Activated CD4-positive, alpha-beta T cell treated with anti-CD3 and anti-CD28 coated beads, Interleukin-2, Interleukin-6, amounts not matched to agents 100 ng/mL and 50 ng/mL, durations not matched to agents 16 hours and 8 hours (primary cell): ENCODE measurements around the gene TLL1.

ENCODE experiments used
- DNase-seq: peaks from one replicate; pipeline ENCODE4 v3.0.0-alpha.2; 2020

The TLL1 gene

DNA sequence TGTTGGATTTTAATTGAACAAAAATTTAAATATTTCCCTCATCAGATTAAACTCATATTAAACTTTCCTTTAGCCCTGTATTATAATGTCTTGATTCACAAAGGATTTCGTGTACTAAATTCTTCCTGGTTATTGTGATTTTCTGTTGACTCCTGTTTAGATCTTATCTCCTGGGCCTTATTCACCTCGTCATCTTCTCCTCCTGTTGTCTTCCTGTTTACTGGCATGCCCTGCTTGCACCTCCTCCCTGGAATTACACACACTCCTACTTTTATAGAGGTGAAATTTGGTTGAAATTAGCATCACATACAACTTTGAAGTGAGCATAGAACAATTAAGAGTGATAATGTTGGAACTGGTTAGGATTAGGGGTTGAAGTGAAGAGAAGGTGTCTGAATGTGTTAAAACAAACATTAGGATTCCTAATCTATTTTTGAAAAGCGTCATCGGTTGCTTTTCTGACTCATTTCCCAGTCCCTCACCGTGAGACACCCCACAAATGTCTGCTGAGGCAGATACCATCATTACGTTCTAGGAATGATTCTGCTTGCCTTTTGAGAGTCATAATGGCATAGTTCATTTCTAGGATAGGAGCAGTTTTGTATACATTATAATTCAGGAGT is 32.5 kb downstream of the TLL1 start:
- DNase-seq, result peak; percentile 0

DNA sequence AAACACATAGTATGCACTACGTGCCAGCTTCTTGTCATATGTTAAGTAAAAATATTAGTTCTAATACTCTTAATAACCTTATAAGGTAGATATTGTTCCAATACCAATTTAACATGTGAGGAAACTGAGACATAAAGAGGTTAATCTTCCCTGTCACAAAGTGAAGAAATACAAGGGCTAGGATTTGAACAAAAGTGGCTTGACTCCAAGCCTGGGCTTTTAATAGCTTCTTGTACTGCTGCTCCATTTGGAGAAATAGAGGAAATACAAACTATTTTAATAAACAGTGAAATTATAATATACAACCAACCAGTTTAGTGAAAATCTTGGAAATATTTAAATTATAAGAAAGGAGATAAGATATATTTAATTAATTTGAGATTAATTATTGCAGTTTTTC is 33.2 kb downstream of the TLL1 start:
- DNase-seq, result no peak

DNA sequence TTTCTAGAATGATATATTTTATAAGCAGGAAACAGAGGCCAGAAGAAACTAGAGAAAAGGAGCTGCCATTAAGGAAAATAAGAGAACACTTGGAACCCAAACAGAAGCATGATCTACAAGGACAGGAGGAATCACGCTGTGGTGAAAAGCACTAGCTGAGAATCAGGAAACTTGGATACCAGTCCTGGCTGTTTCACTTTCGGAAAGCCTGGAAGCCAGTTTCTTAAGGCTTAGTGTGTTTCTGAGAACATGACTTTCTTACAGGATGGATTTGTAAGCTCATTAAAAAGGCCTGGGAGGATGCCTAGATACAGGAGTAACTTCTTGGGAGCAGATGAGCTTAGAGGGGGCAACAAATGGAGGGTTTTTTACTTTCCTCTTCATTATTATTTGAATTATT is 36.9 kb downstream of the TLL1 start:
- DNase-seq, result no peak

DNA sequence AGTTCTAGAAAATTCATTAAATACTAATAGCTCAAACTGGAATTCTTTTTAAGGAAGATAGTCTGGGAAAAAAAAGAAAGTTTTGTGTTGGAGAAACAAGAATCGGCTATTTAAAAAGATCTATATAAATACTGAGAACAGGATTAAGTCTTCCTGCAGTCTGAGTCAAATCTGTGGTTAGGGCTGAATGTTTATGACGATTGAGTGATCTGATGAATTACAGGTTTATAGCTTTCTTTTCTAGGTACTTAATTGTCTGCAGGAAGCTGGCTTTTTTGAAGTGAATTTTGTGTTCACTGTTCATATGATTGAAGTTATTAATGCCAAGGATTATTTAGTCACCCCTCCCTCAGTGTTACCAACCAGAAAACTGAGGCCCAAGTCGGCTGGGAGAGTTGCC is 42.2 kb downstream of the TLL1 start:
- no peak for DNase-seq

DNA sequence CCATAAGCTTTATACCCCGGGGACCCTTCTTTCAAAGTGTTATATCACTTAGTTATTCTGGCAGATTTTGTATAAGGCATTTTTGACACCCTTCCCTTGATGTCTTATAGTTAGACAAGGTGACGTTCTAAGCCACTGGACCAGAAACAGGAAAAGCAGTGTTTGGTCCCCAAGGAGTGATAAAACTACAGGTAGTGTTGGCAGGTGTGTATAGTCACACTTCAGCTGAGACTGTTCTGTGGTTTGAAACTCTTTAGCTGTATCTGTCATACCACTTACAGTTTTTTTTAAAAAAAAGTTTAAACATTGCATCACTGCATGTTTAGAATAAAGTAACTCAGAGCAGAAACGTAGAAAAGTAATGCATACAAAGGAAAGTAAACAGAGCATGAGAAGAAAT is 48.5 kb downstream of the TLL1 start:
- DNase-seq, result no peak

DNA sequence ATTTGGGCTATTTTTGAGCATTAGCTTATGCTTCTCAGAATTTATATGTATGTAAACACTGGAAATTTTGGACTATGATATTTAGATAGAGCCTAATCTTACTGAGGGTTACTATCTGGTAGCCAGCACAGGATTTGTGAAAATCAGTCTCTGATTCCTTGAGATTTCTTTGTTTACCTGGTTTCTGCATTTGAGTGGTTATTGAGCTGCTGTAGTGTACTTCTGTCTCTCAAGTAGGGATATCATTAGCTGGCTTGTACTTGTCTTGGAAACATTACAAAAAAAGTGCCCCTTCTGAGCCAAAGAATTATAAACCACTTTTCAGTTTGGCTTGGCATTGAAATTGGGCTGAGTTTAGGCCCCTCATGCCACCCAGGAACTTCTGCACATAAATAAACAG is 49.7 kb downstream of the TLL1 start:
- no peak for DNase-seq

DNA sequence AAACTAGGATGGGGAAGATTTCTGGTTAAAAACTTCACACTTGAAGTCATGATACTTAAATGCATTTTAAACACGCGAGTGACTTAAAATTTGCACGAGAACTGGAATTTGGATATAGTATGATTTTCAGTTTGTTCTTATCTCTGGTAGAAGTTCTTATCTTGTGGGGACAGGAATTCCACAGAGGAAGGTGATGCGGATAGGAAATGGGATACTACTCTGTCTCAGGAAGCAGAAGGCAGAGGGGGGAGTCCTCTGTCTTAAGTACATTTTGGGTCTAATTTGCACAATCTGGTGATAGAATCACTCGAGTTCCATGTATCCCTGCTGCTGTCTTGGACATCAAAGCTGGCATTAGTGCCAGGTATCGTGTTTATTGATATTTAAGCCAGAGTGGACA is 53.3 kb downstream of the TLL1 start:
- no peak for DNase-seq

DNA sequence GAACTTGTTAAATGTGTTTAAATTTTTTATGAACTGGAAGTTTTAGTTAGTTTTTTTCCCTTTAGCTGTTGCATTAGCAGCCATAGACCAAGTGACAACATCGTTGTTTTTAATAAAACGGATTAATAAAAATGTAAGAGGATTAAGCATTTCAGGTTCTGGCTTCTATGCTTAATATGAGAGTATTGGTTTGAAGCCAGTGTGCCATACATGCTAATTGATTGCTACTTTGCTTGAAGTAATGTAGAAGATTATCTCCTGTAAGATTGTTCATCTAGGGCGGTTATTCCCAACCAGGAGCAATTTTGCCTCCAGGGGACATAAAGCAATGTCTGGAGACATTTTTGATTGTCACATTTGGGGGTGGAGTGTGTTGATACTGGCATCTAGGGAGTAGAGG is 54.3 kb downstream of the TLL1 start:
- no peak for DNase-seq

DNA sequence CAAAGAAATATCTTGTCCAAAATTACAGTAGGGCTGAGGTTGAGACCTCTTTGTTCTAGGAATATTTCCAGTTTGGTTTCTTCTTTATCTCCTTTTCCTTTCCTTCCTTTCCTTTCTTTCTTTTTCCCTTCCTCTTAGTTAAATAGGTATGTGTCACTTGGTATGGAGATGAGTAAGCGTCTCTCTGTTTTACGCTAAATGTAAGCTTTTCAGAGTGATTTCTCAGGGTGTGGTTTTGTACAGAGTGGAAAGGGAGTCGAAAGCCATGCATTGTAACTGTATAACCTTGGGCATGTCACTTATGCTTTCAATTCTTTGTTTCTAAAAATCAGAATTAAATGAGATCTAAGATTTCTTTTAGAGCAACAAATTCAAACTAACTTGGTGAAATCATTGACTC is 54.8 kb downstream of the TLL1 start:
- DNase-seq, result peak; percentile 1

DNA sequence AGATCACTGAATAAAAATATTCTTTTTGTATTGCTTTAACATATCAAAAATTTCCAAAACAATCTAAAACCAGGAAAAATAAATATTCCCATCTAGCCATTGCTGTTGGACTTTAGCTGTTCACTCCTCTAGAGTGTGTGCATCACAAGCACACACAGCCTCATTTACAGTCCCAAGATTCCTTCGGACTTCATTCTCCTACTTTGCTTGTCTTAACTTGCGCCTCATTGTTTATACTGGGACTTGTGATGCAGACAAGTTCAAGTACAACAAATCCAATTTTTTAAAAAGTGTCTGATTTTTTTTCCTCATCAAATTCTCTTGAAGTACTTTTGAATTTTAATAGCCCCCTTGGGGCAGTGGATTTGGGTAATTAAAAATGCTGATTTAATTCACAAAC is 55.6 kb downstream of the TLL1 start:
- DNase-seq, result no peak

DNA sequence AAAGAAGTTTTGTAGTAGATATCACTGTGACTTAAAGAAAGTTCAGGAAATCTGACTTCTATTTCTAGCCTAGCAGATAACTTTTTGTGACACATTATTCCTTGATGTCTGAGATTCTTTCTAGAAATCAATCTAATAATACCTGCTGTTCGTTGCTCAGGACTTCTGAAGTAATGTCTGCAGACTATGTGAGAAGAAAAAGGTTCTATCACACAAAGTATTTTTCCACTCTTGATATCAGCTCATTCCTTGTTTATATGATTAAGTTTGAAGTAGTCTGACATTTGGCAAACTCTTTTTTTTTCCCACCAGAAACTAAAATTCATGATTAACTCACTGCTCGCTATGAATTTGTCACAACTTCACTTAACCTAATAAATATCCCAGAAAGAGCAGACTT is 56.6 kb downstream of the TLL1 start:
- no peak for DNase-seq

DNA sequence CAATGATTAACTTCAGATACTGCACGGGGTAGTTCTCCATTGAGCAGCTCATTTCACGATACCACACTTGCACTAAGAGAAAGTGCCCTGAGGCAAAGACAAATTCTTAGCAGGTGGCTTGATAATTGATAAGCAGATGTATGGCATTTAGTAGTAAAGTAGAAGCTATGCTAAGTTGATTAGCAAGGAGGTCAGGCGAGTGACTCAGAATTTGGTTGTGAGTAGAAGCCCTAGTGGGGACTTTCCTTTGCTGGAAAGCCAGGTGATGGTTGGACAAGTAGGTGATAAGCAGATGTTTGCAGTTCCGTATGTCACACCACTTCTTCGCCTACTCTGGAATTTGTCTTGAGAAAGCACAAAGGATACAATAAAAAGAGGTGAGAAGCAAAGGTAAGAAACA is 58.7 kb downstream of the TLL1 start:
- no peak for DNase-seq

DNA sequence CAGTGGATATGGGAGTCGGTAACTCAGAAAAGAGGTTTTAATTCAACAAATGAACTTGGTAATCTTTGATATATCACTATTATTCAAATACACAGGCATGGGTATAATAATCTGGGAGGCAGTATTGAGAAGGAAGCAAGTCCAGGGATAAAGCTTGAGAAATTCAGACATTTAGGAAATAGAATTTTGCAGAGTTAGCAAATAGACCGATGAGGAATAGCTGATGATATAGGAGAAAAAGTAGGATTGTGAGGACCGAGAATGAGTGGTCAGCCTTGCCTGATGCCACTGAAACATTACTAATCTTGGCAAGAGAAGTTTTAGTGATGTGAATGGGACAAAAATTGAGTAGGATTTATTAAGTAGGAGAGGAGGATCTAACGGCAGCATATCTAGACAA is 71.9 kb downstream of the TLL1 start:
- no peak for DNase-seq

DNA sequence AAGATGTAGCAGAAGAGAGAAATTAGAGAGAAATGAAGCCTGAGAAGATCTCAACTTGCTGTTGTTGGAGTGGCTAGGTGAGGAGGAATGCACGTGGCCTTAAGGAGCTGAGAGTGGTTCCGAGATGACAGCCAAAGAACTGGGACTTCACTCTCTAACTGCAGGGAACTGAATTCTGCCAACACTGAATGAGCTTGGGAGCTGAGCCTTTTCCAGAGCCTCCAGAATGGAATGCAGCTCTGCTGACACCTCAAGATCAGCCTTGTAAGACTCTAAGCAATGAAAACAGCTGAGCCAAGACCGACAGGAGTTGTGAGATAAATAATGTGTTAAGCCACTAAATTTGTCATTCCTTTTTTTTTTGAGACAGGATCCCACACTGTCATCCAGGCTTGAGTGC is 73.0 kb downstream of the TLL1 start:
- no peak for DNase-seq

DNA sequence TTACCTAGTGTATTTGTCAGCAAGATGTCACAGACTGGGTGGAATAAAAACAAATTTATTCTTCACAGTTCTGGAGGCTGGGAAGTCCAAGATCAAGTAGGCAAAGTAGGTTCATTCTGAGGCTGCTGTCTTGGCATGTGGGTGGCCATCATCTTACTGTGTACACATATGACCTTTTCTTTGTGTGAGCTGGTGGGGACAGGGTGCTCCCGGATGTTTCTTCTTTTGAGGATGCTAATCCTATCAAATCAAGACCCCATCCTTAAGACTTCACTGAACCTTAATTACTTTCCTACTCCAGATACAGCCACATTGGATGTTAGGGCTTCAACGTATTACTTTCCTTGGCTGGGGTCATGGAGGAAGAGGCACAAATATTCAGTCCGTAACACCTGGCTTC is 74.0 kb downstream of the TLL1 start:
- DNase-seq, result no peak

DNA sequence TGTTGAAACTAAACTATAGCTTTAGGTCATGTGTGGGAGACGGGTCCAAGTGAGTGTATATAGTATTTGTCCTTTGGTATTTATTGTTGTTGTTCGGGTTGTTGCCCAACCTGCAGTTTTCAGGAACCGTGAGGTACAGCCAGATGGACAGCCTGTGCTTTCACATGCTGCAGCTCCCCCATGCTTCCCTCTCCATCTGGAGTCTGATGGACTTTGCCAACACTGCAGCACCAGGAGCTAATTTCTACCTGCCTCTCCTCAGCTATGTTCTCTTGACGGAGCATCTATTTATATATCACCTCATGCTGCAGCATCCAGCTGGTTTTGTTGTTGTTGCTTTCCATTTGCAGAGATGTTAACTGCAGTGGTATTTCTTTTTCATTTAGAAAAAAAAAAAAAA is 80.1 kb downstream of the TLL1 start:
- no peak for DNase-seq

DNA sequence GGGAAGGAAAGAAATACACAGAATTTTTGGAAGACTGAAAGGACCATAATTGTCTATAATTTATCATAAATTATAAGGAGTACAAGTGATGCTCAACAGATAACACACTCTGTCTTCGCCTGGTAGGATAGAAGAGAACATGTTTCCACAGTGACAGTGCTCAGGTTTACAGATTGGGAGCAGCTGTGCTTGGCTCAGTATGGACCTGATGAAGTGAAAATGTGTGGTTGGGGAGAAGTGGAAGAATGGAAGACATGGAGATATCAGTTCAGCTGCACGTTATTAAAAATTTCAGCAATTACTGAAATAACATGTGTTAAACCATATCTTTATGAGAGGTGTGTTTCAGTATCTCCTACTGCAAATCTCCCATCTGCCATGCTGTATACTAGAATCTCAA is 90.6 kb downstream of the TLL1 start:
- DNase-seq, result no peak

DNA sequence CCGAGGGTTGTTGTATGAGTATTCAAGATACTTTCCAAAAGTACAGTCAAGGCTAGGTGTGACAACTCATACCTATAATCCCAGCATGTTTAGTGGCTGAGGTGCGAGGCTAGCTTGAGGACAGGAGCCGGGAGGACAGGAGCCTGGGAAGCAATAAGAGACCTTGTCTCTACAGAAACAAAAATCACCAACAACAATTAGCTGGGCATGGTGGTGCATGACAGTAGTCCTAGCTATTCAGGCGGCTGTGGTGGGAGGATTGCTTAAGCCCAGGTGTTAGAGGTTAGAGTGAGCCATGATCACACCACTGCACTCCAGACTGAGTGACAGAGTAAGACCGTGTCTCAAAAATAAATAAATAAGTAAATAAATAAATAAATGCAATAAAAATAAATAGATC is 91.6 kb downstream of the TLL1 start:
- no peak for DNase-seq

DNA sequence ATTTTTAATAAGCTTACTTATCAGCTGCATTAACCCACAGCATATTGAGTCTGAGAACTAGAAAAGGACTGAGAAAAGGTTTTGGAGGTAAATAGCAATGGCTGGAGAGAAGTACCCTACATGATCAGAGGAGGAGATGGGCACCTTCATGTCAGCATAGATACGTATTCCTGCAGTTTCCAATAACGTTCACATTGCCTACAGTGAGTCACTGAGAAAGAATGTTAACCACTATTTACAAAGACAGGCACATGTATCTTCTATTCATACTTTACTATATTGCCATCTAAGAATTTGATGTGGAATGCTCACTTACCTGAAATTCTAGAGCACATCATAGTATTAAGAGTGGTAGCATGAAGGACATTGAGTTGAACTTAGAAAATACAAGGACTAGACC is 92.5 kb downstream of the TLL1 start:
- DNase-seq, result no peak

DNA sequence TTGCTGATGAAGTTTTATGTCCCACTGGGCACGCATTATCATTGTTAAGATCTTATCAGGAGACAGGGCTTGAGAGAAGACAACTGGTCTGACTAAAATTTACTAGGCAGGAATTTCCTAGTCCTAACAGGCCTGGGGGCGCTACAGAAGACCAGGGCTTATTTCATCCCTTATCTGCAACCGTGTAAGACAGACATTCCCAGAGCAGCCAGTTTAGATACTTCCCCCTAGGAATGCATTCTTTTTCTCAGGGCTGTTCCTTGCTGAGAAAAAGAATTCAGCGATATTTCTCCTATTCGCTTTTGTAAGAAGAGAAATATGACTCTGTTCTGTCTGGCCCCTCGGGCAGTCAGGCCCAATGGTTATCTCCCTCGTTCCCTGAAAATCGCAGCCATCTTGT is 93.8 kb downstream of the TLL1 start:
- DNase-seq, result no peak

DNA sequence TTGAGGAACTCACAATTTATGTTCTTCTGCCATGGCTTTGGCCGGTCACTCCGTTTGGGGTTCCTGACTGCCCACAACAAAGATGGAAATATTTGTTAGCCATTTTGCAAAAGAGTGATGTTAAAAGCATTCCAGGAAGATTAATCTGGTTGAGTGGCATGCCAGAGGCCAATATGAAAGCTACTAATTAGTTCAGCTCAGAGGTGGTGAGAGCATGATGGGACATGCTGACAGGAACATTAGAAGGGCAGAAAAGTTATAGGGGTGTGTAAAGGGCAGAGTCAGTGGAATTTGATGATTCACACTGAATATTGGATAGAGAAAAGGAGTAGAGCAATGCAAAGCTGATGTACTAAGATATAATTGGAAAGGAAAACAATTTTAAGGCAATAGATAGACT is 94.4 kb downstream of the TLL1 start:
- DNase-seq, result no peak

DNA sequence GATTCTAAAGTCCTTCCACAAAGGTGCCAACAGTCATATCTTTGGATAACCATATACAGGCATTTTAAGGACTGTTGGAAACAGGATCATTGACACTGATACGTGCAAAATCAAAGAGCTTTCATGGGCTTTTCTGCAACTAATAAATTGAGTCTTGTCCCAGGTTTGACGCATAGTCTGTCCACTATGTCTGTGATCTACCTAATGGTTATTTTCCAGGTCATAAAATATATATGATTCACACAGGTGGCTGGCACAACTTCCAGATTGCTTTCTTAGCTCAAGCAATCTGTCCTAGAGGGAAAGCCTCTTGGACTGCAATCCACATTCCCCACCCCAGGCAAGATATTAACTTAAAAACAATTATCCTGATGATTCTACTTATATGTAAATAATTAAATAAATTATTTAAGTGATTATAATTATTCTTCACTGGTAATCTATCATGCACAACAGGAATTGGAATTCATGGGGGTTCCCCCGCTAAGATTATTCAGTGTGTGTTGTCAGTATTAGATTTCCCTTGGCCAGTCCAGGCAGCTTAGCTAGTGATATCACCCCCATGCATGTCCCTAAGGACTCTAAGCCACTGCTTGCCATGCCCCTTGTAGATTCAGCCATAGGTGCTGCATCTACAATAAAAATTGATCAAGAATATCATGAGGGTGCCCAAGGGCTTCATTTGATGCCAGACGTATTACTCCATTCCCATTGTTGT is 97.8 kb downstream of the TLL1 start:
- DNase-seq, result no peak

DNA sequence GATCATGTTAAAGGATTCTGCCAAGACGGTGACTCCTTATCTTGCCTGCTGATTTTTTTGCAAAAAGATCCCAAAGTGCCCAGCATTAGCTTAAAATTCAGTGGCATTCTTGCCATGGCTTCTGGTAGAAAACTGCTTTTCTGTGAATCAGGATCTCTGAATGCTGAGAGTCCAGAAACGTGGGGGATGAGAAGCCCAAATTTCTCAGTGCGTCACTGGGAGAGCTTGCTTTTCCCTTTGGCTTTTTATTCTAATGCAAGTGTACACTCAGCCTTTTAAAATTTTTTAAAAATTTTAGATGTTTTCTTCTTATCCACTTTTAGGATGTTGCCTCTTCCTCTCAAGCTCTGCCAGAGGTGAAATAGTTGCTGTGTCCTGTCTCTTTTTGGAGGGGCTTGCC is 98.4 kb downstream of the TLL1 start:
- DNase-seq, result no peak

DNA sequence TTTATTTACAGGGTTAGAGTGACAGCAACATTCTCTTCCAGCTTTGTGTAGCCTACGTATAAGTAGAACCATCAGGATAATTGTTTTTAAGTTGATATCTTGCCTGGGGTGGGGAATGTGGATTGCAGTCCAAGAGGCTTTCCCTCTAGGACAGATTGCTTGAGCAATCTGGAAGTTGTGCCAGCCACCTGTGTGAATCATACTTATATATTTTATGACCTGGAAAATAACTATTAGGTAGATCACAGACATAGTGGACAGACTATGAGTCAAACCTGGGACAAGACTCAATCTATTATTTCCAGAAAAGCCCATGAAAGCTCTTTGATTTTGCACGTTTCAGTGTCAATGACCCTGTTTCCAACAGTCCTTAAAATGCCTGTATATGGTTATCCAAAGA is 98.9 kb downstream of the TLL1 start:
- no peak for DNase-seq

DNA sequence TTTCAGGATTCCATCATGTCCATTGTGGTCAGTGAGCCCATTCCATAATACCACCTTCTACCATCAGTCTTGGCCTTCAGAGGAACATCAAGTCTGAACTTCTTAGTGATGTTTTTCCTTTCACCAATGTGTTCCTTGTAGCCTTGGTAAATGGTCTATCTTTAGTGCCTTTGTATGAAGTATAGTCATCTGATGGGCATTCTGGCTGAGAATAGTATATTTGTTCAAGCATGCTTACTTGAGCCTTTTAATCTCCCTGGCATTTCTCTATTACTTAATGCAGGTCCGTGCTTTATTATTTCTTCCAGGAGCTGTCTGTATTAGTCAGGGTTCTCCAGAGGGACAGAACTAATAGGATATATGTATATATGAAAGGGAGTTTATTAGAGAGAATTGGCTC is 99.7 kb downstream of the TLL1 start:
- DNase-seq, result no peak
